HEK293 (cell line): ENCODE measurements around the gene DNAJC2.

Source experiments
- ZNF121 ChIP-seq: fragments of 450-650 bp; formaldehyde crosslinking; IDR thresholded peaks from 2 replicates; pipeline ENCODE4 v1.5.1; 2016; ENCODE audit warnings: missing biosample characterization, missing genetic modification characterization
- ZNF311 ChIP-seq: fragments of 450-650 bp; formaldehyde crosslinking; IDR thresholded peaks from 2 replicates; pipeline ENCODE4 v1.5.1; 2017; ENCODE audit warnings: missing biosample characterization, missing genetic modification characterization, borderline replicate concordance
- ZNF670 ChIP-seq: fragments of 450-650 bp; formaldehyde crosslinking; IDR thresholded peaks from 2 replicates; pipeline ENCODE4 v1.5.1; 2016; ENCODE audit warnings: missing biosample characterization, missing genetic modification characterization, low read depth
- TF ChIP-seq, protein P1 (sequence below): fragments of 450-650 bp; formaldehyde crosslinking; IDR thresholded peaks from 2 replicates; pipeline ENCODE4 v1.5.1; 2016; ENCODE audit warnings: missing biosample characterization, missing genetic modification characterization
- TF ChIP-seq, protein P2 (sequence below): fragments of 450-650 bp; formaldehyde crosslinking; IDR thresholded peaks from 2 replicates; pipeline ENCODE4 v1.5.1; 2016; ENCODE audit warnings: missing biosample characterization, missing genetic modification characterization, low read depth
- TF ChIP-seq, protein P3 (sequence below): fragments of 450-650 bp; formaldehyde crosslinking; IDR thresholded peaks from 2 replicates; pipeline ENCODE4 v1.5.1; 2016; ENCODE audit warnings: missing biosample characterization, missing genetic modification characterization
- TF ChIP-seq, protein P4 (sequence below): fragments of 450-650 bp; formaldehyde crosslinking; IDR thresholded peaks from 2 replicates; pipeline ENCODE4 v1.5.1; 2016; ENCODE audit warnings: missing biosample characterization, missing genetic modification characterization

DNA sequence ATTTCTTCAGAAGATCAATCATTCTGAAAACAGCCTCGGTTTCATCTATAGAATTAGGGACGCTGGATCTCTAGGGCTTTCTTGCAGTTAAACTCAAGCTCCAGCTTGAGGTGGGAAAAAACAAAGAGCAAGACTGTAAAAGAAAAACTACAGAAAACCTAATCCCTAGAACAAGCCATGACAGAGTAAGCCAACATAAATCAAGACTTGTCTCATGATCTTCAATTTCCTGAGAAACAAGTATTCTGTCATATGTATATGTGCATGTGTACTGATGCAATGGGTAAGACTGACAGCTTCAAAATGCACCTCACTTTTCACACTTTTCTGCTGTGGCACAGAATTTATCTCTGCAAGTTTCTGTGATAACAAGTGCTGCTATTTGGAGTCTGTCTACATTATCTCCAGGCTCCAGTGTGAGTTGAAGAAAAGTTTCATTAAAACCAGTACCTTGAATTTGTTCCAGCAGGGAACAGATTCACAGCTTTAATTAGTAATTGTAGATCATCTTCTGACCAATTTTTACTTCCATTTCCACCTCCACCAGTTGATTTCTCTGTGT, 28.1 kb downstream of the DNAJC2 start:
- TF ChIP-seq ZNF311 (no peak), ZNF121 (tag by site-specific recombination) (no peak), ZNF670 (no peak)
- TF ChIP-seq, protein P1, sequence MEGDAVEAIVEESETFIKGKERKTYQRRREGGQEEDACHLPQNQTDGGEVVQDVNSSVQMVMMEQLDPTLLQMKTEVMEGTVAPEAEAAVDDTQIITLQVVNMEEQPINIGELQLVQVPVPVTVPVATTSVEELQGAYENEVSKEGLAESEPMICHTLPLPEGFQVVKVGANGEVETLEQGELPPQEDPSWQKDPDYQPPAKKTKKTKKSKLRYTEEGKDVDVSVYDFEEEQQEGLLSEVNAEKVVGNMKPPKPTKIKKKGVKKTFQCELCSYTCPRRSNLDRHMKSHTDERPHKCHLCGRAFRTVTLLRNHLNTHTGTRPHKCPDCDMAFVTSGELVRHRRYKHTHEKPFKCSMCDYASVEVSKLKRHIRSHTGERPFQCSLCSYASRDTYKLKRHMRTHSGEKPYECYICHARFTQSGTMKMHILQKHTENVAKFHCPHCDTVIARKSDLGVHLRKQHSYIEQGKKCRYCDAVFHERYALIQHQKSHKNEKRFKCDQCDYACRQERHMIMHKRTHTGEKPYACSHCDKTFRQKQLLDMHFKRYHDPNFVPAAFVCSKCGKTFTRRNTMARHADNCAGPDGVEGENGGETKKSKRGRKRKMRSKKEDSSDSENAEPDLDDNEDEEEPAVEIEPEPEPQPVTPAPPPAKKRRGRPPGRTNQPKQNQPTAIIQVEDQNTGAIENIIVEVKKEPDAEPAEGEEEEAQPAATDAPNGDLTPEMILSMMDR (tag by site-specific recombination): no peak
- TF ChIP-seq, protein P2, sequence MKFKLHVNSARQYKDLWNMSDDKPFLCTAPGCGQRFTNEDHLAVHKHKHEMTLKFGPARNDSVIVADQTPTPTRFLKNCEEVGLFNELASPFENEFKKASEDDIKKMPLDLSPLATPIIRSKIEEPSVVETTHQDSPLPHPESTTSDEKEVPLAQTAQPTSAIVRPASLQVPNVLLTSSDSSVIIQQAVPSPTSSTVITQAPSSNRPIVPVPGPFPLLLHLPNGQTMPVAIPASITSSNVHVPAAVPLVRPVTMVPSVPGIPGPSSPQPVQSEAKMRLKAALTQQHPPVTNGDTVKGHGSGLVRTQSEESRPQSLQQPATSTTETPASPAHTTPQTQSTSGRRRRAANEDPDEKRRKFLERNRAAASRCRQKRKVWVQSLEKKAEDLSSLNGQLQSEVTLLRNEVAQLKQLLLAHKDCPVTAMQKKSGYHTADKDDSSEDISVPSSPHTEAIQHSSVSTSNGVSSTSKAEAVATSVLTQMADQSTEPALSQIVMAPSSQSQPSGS (tag by site-specific recombination): no peak
- TF ChIP-seq, protein P3, sequence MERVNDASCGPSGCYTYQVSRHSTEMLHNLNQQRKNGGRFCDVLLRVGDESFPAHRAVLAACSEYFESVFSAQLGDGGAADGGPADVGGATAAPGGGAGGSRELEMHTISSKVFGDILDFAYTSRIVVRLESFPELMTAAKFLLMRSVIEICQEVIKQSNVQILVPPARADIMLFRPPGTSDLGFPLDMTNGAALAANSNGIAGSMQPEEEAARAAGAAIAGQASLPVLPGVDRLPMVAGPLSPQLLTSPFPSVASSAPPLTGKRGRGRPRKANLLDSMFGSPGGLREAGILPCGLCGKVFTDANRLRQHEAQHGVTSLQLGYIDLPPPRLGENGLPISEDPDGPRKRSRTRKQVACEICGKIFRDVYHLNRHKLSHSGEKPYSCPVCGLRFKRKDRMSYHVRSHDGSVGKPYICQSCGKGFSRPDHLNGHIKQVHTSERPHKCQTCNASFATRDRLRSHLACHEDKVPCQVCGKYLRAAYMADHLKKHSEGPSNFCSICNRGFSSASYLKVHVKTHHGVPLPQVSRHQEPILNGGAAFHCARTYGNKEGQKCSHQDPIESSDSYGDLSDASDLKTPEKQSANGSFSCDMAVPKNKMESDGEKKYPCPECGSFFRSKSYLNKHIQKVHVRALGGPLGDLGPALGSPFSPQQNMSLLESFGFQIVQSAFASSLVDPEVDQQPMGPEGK (tag by site-specific recombination): no peak
- TF ChIP-seq, protein P4, sequence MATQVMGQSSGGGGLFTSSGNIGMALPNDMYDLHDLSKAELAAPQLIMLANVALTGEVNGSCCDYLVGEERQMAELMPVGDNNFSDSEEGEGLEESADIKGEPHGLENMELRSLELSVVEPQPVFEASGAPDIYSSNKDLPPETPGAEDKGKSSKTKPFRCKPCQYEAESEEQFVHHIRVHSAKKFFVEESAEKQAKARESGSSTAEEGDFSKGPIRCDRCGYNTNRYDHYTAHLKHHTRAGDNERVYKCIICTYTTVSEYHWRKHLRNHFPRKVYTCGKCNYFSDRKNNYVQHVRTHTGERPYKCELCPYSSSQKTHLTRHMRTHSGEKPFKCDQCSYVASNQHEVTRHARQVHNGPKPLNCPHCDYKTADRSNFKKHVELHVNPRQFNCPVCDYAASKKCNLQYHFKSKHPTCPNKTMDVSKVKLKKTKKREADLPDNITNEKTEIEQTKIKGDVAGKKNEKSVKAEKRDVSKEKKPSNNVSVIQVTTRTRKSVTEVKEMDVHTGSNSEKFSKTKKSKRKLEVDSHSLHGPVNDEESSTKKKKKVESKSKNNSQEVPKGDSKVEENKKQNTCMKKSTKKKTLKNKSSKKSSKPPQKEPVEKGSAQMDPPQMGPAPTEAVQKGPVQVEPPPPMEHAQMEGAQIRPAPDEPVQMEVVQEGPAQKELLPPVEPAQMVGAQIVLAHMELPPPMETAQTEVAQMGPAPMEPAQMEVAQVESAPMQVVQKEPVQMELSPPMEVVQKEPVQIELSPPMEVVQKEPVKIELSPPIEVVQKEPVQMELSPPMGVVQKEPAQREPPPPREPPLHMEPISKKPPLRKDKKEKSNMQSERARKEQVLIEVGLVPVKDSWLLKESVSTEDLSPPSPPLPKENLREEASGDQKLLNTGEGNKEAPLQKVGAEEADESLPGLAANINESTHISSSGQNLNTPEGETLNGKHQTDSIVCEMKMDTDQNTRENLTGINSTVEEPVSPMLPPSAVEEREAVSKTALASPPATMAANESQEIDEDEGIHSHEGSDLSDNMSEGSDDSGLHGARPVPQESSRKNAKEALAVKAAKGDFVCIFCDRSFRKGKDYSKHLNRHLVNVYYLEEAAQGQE (tag by site-specific recombination): no peak
